Epithelial cell of proximal tubule (primary cell): ENCODE data around the gene GUSB. TPM values are rescaled to one million over a fixed set of nuclear protein-coding genes. Genes with fewer than 3 reads are reported as not detected.
"Not testable (repeated sequence)": the region's sequence is repeated elsewhere in the genome, so short reads cannot be mapped to it uniquely, and the experiment has no call there.

Experiments used
- DNase-seq: peaks from one replicate; pipeline ENCODE4 v3.0.0-alpha.2; 2011; ENCODE audit warnings: low read depth
- H3K4me3 ChIP-seq: 2 replicates; pipeline ENCODE4 v1.5.1; 2011; ENCODE audit warnings: low read depth, mild to moderate bottlenecking, low read length
- total RNA-seq: library from RNA; depleted of rRNA; stranded (reverse); fragments of >200 nt; gene quantifications from 2 replicates; pipeline ENCODE4 v1.2.3, GENCODE V29; 2015
- TF ChIP-seq, protein P1 (sequence below): conservative IDR thresholded peaks from 2 replicates; pipeline ENCODE4 v1.5.1; 2012; ENCODE audit warnings: low read depth, mild to moderate bottlenecking, low read length

The GUSB gene
- 12.1 and 17.7 TPM in 2 replicates for total RNA-seq

DNA sequence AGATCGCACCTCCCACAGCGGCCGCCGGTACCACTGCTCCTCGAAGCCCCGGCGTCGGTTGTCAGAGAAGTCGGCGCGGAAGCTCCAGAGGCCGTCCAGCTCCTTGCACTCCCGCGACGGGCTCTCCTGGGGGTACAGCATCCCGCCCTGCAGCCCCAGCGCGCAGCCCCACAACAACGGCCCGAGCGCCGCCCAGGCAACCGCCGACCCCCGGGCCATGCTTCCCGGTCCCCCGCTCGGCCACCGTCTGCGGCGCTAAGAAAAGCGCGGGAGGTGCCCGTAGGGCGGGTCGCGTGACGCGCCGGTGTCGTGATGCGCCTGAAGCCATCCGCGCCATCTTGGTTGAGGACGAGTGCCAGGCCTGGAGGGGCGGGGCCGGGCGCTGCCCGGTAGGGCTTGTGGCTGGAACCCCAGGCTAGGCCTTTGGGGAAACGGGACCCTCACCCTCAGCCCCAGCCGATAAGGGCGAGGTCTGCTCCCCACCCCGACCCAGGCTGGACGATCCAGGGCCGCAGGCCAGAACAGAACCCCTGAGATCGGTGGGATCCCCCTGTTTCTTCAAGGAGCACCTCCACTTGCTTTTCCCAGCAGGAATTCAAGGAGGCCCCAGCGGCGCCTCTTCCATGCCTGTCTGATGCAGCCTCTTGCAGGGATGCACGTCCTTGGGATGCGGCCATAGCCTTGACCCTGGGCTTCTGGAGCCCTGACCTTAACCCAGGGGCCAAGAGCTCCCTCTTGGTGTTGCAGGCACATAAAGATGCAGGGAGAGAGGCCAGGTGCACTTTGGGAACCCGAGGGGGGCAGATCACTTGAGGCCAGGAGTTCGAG, at the start of gene GUSB:
TSS of gene GUSB (minus strand) at position 249 of the 828 bp plus-strand sequence. CDS start at position 219, 30 bp downstream.
- peak within 1 kb of the TSS; percentile 79 for H3K4me3 ChIP-seq
- TF ChIP-seq, protein P1, sequence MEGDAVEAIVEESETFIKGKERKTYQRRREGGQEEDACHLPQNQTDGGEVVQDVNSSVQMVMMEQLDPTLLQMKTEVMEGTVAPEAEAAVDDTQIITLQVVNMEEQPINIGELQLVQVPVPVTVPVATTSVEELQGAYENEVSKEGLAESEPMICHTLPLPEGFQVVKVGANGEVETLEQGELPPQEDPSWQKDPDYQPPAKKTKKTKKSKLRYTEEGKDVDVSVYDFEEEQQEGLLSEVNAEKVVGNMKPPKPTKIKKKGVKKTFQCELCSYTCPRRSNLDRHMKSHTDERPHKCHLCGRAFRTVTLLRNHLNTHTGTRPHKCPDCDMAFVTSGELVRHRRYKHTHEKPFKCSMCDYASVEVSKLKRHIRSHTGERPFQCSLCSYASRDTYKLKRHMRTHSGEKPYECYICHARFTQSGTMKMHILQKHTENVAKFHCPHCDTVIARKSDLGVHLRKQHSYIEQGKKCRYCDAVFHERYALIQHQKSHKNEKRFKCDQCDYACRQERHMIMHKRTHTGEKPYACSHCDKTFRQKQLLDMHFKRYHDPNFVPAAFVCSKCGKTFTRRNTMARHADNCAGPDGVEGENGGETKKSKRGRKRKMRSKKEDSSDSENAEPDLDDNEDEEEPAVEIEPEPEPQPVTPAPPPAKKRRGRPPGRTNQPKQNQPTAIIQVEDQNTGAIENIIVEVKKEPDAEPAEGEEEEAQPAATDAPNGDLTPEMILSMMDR: no peak
- no peak for DNase-seq

DNA sequence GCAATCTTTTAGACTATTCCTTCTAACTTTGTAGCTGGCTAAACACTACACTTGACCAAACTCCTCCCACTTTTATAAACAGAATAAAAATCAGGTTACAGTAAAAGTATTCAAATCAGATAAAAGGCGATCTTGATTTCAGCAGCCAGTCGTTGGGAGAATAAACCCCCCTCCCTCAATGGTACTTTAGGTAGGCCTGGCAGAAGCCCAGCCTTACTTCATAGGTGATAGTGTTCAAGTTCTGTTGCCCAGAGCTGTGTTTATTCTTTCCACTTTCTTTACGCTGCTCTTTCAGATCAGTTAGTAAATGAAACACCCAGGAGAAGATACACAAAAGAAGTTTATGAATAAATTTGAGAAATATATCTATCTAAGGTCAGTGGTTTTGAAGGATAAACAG, 46.3 kb upstream of the GUSB start:
- DNase-seq, H3K4me3 ChIP-seq: not testable (repeated sequence)

DNA sequence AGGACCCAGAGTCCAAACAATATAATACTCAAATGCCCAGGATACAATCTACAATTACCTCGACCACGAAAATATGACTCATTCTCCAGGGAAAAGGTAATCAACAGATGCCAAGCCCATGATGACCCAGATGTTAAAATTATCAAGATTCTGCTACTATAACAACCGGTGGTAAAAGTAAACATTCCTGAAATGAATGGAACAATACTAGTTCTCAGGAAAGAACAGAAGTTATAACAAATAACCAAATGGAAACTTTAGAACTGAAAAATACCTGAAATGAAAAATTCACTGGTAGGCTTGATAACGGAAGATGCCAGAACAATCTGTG, 34.1 kb upstream of the GUSB start:
- DNase-seq: no peak
- H3K4me3 ChIP-seq: no peak overlapping the region
- TF ChIP-seq, protein P1: no peak

DNA sequence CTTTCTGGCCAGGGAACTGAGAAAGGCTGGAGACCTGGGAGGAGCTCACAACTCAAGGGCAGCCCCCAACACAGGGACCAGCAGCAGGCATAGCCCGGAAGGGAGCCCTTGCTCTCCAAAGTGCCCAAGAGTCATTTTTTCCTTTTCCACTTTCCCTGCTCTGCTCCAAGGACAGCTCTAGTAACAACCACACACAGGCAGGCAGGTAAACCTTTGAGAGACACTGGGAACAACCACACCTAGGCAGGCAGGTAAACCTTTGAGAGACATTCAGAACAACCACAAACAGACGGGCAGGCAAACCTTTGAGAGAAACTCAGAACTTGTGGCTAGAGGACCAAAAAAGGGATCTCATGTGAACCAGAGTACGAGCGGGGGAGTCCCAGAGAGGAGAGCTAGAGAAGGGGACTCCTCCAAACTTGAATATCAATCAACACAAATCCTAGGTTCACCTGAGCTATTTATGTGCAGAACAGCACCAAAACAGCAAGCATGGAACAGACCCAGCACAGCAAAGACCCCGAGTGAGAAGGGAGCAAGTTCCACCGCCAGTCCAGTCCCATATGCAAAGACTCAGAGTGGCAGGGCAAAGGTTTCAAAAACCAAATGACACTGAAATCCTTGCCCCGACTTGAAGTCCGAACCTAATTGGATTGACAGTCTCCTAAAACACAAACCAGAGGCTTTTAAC, 33.6 kb upstream of the GUSB start:
- TF ChIP-seq, protein P1: no peak
- no peak overlapping the region for H3K4me3 ChIP-seq
- DNase-seq: no peak

DNA sequence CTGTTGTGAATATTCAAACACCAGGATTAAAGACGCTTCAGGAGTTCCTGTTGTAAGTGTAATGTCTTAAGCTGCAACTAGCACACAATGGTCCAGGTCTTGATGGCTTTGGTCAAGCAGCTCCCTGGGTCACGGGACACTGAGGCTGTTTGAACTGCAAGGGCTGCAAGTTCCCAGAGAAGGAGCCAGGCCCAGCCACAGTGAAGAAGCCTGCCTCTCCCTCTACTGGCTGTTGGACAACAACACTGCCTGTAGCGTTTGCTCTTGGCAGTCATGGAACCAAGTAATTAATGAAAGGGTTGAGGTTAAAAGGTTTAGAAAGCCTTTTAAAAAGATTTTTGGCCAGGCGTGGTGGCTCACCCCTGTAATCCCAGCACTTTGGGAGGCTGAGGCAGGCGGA, 31.9 kb upstream of the GUSB start:
- TF ChIP-seq, protein P1: peak; percentile 65
- no peak for DNase-seq

DNA sequence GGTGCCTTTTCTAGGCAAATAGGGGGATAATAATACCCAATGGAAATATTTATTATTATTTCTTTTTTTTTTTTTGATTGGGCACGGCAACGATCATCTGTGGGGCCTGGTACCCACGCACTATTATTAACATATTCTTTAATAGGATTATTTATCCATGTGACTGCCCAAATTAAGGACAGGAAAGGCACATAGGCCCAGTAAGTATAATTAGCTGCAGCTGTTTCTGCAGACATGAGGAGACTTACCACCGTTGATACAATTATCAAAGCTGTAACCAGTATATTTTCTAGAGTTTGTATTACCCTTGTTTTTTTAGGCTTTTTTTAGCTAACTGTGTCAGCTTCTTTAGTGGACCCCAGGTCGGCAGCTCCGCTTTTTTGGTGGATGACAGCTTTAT, 25.2 kb upstream of the GUSB start:
- no peak for DNase-seq
- TF ChIP-seq, protein P1: no peak

More for the DNA sequence above, 31.9 kb upstream of the GUSB start:
- H3K4me3 ChIP-seq: no peak overlapping the region

DNA sequence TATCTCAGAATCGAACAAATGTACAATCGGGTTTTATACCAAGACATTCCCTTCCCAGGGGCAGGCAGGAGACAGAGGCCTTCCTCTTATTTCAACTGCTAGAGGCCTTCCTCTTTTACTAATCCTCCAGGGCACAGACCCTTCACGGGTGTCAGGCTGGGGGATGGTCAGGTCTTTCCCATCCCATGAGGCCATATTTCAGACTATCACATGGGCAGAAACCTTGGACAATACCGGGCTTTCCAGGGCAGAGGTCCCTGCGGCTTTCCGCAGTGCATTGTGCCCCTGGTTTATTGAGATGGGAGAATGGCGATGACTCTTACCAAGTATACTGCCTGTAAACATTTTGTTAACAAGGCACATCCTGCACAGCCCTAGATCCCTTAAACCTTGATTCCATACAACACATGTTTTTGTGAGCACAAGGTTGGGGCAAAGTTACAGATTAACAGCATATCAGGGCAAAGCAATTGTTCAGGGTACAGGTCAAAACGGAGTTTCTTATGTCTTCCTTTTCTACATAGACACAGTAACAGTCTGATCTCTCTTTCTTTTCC, 23.2 kb upstream of the GUSB start:
- H3K4me3 ChIP-seq, DNase-seq: not testable (repeated sequence)

More for the DNA sequence above, 25.2 kb upstream of the GUSB start:
- no peak overlapping the region for H3K4me3 ChIP-seq

DNA sequence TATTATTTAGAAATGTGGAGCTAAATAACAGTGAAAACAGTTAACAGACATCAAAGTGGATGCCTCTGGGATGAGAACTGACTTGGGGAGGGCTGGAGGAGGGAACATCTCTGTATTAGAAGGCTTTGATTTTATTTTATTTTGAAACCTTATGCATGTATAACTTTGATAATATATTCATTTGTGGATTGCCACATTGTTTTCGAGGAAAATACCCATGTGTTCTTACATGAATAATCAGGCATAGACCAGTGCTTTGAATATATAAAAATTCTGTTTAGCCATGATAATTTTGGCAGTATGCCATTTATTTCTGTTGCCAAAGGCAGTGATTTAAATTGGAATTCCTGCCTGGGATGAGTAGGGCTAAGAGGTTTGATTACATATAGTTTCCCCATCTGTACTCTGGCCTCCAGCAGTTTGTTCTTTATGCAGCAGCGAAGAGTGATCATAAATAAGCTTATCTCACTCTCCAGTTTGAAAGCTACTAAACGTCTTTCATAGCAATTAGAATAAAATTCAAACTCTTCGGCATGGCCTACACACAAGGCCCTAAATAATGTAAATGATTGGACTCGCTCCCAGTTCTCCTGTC, 18.9 kb upstream of the GUSB start:
- H3K4me3 ChIP-seq, DNase-seq: not testable (repeated sequence)

DNA sequence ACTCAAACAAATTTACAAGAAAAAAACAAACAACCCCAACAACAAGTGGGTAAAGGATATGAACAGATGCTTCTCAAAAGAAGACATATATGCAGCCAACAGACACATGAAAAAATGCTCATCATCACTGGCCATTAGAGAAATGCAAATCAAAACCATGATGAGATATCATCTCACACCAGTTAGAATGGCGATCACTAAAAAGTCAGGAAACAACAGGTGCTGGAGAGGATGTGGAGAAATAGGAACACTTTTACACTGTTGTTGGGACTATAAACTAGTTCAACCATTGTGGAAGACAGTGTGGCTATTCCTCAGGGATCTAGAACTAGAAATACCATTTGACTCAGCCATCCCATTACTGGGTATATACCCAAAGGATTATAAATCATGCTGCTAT, 13.0 kb upstream of the GUSB start:
- DNase-seq, H3K4me3 ChIP-seq: not testable (repeated sequence)
